Vagina (tissue), 2 donors: Measurements from ENCODE around the gene DNM3.

Source experiments
- CTCF ChIP-seq, 3 experiments: fragments of 450-650 bp in 2 of 3; fragments of 200-600 bp in 1 of 3; sonication (generic) in 1 of 3; IDR thresholded peaks; one replicate each; pipeline ENCODE4 v1.5.1; 2017 to 2019; ENCODE audit warnings: antibody characterized with exemption in 3 of 3, mild to moderate bottlenecking in 2 of 3, moderate library complexity in 2 of 3
- POLR2A ChIP-seq, 2 donors: fragments of 450-650 bp; IDR thresholded peaks; one replicate each; pipeline ENCODE4 v1.6.1; 2017; ENCODE audit warnings: antibody characterized with exemption in 2 of 2, mild to moderate bottlenecking in 2 of 2, moderate library complexity in 2 of 2
- POLR2AphosphoS5 ChIP-seq, 2 donors: sonication (generic); formaldehyde crosslinking; IDR thresholded peaks; one replicate each; pipeline ENCODE4 v1.9.0; 2017; ENCODE audit warnings: antibody characterized with exemption in 2 of 2, mild to moderate bottlenecking in 2 of 2, low read depth in 1 of 2; ENCODE audit not compliant: insufficient read depth in 1 of 2

GRCh38 chr1:171849245-171849898 is 8.1 kb downstream of the DNM3 start:
- TF ChIP-seq POLR2A (IDR thresholded peaks at IDR 0.05) (no peak), CTCF (IDR thresholded peaks at IDR 0.05) (no peak), POLR2AphosphoS5 (IDR thresholded peaks at IDR 0.05; ENCODE audit: insufficient read depth in 1 of 2, low read depth in 1 of 2) (no peak)
